GM19023 (cell line): ENCODE data around the gene DCAF15.
A peak's percentile ranks its signal among the peaks of the same experiment; 100 is the strongest.
"Not testable (repeated sequence)": the region's sequence is repeated elsewhere in the genome, so short reads cannot be mapped to it uniquely, and the experiment has no call there.

Experiments
- ATAC-seq: cut with Tn5 transposase; IDR thresholded peaks from one replicate; pipeline ENCODE4 v1.9.1; 2021; ENCODE audit warnings: mild to moderate bottlenecking, moderate library complexity; ENCODE audit not compliant: unreplicated experiment

Gene DCAF15

GRCh38 chr19:13952154-13952930 lies at the start of gene DCAF15:
DCAF15 (plus strand) TSS chr19:13952509; CDS start chr19:13952513, 4 bp downstream.
- peak; percentile 98 for ATAC-seq

GRCh38 chr19:13902993-13903555 lies 49.2 kb upstream of the DCAF15 start:
- ATAC-seq = no peak

GRCh38 chr19:13905634-13906520 lies 46.4 kb upstream of the DCAF15 start, which contains the start of the genes BRME1 and CC2D1A:
BRME1 (minus strand) TSS chr19:13906117; CDS start chr19:13904892, 1,225 bp downstream.
CC2D1A (plus strand) TSS chr19:13906201; CDS start chr19:13906442, 241 bp downstream.
- ATAC-seq = peak; percentile 91

GRCh38 chr19:13906521-13906904 lies 45.8 kb upstream of the DCAF15 start:
- peak; percentile 20 for ATAC-seq

DNA sequence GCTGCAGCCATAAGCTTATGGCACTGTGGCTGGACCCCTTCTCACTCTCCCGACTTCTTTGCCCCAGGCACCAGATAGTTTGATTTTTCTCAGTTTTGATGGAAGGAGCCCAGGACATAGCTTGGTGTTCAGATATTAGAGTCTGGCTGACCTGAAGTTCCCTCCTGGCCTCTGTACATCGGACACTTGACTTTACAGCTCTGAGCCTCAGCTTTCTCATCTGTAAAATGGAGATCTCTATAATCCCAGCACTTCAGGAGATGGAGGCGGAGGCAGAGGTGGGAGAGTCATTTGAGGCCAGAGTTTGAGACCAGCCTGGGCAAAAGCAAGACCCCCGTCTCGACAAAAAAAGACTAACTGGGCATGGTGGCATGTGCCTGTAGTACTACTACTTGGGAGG lies 45.4 kb upstream of the DCAF15 start:
- ATAC-seq = no peak

DNA sequence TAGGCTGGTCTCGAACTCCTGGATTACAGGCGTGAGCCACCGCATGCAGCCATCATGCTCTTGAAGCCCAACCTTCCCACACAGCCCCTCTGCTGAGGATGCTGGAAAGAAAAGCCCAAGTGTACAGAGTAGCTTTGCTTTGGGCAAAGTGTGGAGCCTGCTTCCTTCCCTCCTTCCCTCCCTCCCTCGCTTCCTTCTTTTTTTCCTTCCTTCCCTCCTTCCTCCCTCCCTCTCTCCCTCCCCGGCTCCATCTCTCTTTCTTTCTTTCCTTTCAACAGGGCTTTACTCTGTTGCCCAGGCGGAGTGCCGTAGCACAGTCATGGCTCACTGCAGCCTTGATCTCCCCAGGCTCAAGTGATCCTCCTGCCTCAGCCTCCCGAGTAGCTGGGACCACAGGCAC lies 43.6 kb upstream of the DCAF15 start:
- ATAC-seq = no peak

GRCh38 chr19:13909430-13909829 lies 42.9 kb upstream of the DCAF15 start:
- no peak for ATAC-seq

GRCh38 chr19:13913352-13913751 lies 39.0 kb upstream of the DCAF15 start:
- no peak for ATAC-seq

- ATAC-seq = no peak
These were observed 37.5 kb upstream of the DCAF15 start for GRCh38 chr19:13914777-13915176.

- no peak for ATAC-seq
These were observed 34.4 kb upstream of the DCAF15 start for GRCh38 chr19:13917888-13918406.

DNA sequence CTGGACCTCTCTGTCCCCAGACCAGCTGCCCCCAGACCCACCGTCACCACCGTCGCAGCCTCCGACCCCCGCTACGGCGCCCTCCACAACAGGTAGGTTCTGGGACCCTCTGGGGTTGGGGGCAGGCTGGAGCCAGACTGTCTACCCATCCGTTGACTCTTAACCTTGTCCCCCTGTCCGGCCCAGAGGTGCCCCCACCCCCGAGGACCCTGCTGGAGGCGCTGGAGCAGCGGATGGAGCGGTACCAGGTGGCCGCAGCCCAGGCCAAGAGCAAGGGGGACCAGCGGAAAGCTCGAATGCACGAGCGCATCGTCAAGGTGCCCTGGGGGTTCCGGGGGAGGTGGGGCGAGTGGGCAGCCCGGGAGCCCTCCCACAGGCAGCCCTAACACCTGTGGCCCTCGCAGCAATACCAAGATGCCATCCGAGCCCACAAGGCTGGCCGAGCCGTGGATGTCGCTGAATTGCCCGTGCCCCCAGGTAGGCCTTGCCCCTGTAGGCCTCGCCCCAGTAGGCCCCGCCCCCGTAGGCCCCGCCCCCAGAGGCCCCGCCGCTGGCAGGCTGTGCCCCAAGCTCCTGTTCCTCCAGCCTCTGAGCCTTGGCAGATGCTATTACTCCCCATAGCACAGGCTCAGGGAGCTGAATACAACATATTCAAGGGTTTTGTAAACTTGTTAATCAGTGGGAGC lies 33.4 kb upstream of the DCAF15 start:
- ATAC-seq = no peak

DNA sequence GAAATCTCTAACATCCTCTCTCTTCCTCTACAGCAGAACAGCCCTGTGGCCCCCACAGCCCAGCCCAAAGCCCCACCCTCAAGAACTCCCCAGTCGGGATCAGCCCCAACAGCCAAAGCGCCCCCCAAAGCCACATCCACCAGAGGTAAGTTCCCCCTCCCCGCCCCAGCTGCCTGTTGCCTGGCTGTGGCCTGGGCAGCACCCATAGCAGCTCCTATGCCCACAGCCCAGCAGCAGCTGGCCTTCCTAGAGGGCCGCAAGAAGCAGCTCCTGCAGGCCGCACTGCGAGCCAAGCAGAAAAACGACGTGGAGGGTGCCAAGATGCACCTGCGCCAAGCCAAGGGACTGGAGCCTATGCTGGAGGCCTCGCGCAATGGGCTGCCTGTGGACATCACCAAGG lies 31.8 kb upstream of the DCAF15 start:
- no peak for ATAC-seq

GRCh38 chr19:13920940-13921747 lies 31.2 kb upstream of the DCAF15 start:
- ATAC-seq = no peak

- ATAC-seq = not testable (repeated sequence)
These were observed 30.2 kb upstream of the DCAF15 start for GRCh38 chr19:13922118-13922517.

- no peak for ATAC-seq
These were observed 28.9 kb upstream of the DCAF15 start for GRCh38 chr19:13923194-13923987.

- ATAC-seq = no peak
These were observed 26.3 kb upstream of the DCAF15 start for GRCh38 chr19:13926010-13926409.

GRCh38 chr19:13926715-13927114 lies 25.6 kb upstream of the DCAF15 start:
- ATAC-seq = no peak

GRCh38 chr19:13929340-13929739 lies 23.0 kb upstream of the DCAF15 start:
- ATAC-seq = no peak

GRCh38 chr19:13929956-13930355 lies 22.4 kb upstream of the DCAF15 start:
- ATAC-seq = no peak
